ENCODE results near the gene SEZ6L2. TPM values are rescaled to one million over a fixed set of nuclear protein-coding genes. Genes with fewer than 3 reads are reported as not detected.

The SEZ6L2 gene
- total RNA-seq, 1 experiment from 2014 or later, result 44.7 TPM

DNA sequence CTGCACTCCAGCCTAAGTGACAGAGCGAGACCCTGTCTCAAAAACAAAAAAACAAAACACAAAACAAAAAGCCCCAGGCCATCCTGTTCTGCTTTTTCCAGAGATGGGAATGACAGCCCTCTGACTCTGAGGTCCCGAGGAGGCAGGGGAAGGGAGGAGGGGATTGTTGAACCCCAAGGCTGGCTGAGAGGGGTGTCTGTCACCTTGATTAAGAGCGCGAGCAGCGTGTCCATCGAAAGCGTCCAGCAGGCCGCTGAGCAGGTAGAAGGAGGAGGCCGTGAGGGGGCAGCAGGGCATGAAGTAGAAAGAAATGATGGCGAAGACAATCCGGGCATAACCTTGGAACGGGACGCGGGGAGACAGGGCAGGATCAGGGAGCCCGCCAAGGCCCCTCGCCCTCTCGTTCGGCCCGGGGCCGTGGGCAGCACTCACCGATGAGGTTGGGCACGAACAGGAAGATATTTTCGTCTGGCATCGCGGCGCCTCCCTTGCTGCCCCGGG is 36.9 kb downstream of the SEZ6L2 start:
- Mint-ChIP-seq H3K27ac (peak overlapping the region in 2 of 3 experiments; percentile 76 to 78; a peak in 4 of 7 replicates), H3K27me3 (ENCODE audit: low read depth) (peaks cover 2% of the 10 kb centered on the region), H3K9me3 (no peaks in the 10 kb centered on the region), H3K4me3 (peak overlapping the region; percentile 97 to 99), H3K4me1 (peaks cover 9 to 14% of the 10 kb centered on the region in 2 experiments), H3K36me3 (ENCODE audit: insufficient read depth in 1 of 3, low read depth in 3 of 3) (peaks cover 17 to 33% (median 31%) of the 10 kb centered on the region in 3 experiments; a peak in 6 of 7 replicates)
- Histone ChIP-seq H3K23me2 (ENCODE audit: insufficient read length, low read depth, low read length, poor library complexity, severe bottlenecking) (peaks cover 9% of the 10 kb centered on the region), H3K9me3 (ENCODE audit: control insufficient read depth, low read depth, low read length) (no peaks in the 10 kb centered on the region), H3K14ac (ENCODE audit: insufficient read depth, low read length) (peak overlapping the region; percentile 73), H3K27me3 (ENCODE audit: insufficient read depth, low read length) (no peaks in the 10 kb centered on the region), H3K4me2 (ENCODE audit: insufficient read depth, insufficient read length, low read length) (peak overlapping the region; percentile 91), H3K9ac (ENCODE audit: extremely low read depth, insufficient read length, low read length) (peak overlapping the region; percentile 68), H3K56ac (ENCODE audit: insufficient read length, low read depth, low read length) (no peak overlapping the region), H4K91ac (ENCODE audit: insufficient read length, low read depth, low read length) (no peak overlapping the region), H2BK12ac (ENCODE audit: insufficient read length, low read depth, low read length) (no peak overlapping the region), H2AFZ (ENCODE audit: low read length) (no peak overlapping the region), H3K27ac (ENCODE audit: insufficient read length, low read depth, low read length) (no peak overlapping the region), H3K79me2 (ENCODE audit: insufficient read depth, low read length) (no peaks in the 10 kb centered on the region), H2AK5ac (ENCODE audit: insufficient read length, low read length) (no peak overlapping the region), H2BK5ac (ENCODE audit: insufficient read length, low read length) (no peak overlapping the region), H4K20me1 (ENCODE audit: control insufficient read depth, insufficient read depth, insufficient read length) (no peaks in the 10 kb centered on the region), H3K4ac (ENCODE audit: low read depth, low read length) (no peak overlapping the region), H2BK20ac (ENCODE audit: low read depth, low read length, poor library complexity, severe bottlenecking) (no peak overlapping the region), H4K8ac (replicated peaks; ENCODE audit: insufficient read length, low read depth, low read length) (no peak overlapping the region), H3K23ac (ENCODE audit: insufficient read length, low read depth, low read length) (no peak overlapping the region), H3K79me1 (ENCODE audit: insufficient read depth, low read depth, low read length, poor library complexity, severe bottlenecking) (peaks cover 8% of the 10 kb centered on the region), H2BK120ac (ENCODE audit: low read depth, low read length, poor library complexity, severe bottlenecking) (no peak overlapping the region), H2BK15ac (ENCODE audit: low read depth, low read length) (no peak overlapping the region), H3K18ac (ENCODE audit: insufficient read length, low read depth, low read length) (no peak overlapping the region), H3K4me1 (ENCODE audit: insufficient read depth, low read length) (no peaks in the 10 kb centered on the region; the same call in 1 of the 2 replicates), H3T11ph (ENCODE audit: low read length) (no peak overlapping the region), H4K5ac (ENCODE audit: insufficient read length, low read depth, low read length) (no peak overlapping the region)
- TF ChIP-seq, protein P1, sequence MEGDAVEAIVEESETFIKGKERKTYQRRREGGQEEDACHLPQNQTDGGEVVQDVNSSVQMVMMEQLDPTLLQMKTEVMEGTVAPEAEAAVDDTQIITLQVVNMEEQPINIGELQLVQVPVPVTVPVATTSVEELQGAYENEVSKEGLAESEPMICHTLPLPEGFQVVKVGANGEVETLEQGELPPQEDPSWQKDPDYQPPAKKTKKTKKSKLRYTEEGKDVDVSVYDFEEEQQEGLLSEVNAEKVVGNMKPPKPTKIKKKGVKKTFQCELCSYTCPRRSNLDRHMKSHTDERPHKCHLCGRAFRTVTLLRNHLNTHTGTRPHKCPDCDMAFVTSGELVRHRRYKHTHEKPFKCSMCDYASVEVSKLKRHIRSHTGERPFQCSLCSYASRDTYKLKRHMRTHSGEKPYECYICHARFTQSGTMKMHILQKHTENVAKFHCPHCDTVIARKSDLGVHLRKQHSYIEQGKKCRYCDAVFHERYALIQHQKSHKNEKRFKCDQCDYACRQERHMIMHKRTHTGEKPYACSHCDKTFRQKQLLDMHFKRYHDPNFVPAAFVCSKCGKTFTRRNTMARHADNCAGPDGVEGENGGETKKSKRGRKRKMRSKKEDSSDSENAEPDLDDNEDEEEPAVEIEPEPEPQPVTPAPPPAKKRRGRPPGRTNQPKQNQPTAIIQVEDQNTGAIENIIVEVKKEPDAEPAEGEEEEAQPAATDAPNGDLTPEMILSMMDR (conservative IDR thresholded peaks at IDR 0.05), result no peak
- no CpG with 5 or more reads among the region's 27 CpGs for WGBS (ENCODE audit: extremely low coverage, insufficient read length, low lambda C conversion rate)
- DNase-seq, result no peak

Measured in H9 (cell line).